Activated naive CD8-positive, alpha-beta T cell (primary cell): ENCODE measurements around the gene EDEM3.
"Not testable (repeated sequence)": the region's sequence is repeated elsewhere in the genome, so short reads cannot be mapped to it uniquely, and the experiment has no call there.

ENCODE experiments used
- H3K27ac Mint-ChIP-seq: one replicate; pipeline ENCODE4 v1.8.0; 2021; ENCODE audit warnings: mixed read lengths
- H3K27me3 Mint-ChIP-seq: one replicate; pipeline ENCODE4 v1.8.0; 2021; ENCODE audit warnings: mixed read lengths
- H3K36me3 Mint-ChIP-seq: one replicate; pipeline ENCODE4 v1.8.0; 2021; ENCODE audit warnings: mixed read lengths
- H3K4me1 Mint-ChIP-seq: one replicate; pipeline ENCODE4 v1.8.0; 2021; ENCODE audit warnings: low read depth, mixed read lengths
- H3K4me3 Mint-ChIP-seq: one replicate; pipeline ENCODE4 v1.8.0; 2021; ENCODE audit warnings: mild to moderate bottlenecking, mixed read lengths
- H3K9me3 Mint-ChIP-seq: one replicate; pipeline ENCODE4 v1.8.0; 2021; ENCODE audit warnings: low read depth, mixed read lengths

EDEM3 gene

DNA sequence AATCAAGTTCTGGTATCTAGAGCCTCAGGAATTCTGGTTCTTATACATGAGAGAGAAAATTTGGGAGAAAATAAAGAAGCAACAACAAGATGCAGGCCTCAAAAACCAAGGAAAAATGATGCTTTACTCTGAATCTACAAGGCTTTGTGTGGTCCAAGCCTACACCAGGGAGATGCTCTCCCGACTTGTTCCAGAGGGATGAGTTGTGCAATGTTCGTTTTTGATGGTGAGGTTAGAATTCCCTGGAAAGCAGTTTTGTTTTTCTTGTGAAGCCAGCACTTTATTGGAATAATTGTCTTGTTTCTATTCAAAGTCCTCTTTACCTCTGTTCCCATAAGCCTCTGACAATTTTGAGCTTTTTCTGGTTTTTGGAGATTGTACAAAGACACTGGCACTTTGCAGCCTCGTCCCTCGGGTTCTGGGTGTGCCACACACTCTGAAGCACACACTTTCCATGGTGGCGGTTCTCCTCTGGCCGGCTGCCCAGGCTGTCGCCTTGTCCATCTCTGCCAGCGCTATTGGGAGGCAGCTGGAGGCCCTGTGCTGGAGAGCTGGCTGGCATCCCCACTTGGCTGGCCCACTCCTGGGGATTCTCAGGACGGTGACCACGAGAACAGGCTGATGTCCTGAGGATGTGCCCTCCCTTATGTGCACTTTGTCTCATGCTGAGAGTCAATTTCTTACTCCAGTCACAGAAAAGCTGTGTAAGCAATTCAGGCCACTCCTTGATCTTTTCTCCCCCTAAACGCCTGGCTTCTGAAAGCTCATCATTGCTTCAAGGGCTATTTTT lies 70.2 kb downstream of the EDEM3 start:
- H3K4me3 Mint-ChIP-seq: no peak overlapping the region
- H3K36me3 Mint-ChIP-seq: peaks cover 5% of the 10 kb centered on the region
- H3K9me3 Mint-ChIP-seq: peaks cover 15% of the 10 kb centered on the region
- H3K27ac Mint-ChIP-seq: no peak overlapping the region
- H3K27me3 Mint-ChIP-seq: no peaks in the 10 kb centered on the region
- no peaks in the 10 kb centered on the region for H3K4me1 Mint-ChIP-seq

DNA sequence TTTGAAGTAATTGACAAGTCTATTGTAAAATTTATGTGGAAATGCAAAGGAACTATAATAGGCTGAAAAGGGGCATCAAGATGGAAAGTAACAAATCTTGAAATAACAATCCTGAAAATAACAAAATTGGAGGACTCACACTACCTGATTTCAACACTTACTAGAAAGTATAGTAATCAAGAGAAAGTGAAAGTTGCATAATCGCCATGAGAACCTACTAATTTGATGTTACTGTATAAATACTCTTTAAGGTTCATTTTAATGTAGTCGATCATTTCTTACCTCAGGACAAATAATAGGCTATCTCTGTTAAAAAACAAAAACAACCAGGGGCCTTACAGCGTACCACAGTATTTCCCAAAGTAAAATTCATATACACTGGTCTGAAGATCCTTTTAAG lies 71.7 kb downstream of the EDEM3 start:
- Mint-ChIP-seq H3K4me1 (no peaks in the 10 kb centered on the region), H3K36me3 (peaks cover 5% of the 10 kb centered on the region), H3K27me3 (no peaks in the 10 kb centered on the region), H3K9me3 (peaks cover 15% of the 10 kb centered on the region), H3K4me3 (no peak overlapping the region), H3K27ac (no peak overlapping the region)

DNA sequence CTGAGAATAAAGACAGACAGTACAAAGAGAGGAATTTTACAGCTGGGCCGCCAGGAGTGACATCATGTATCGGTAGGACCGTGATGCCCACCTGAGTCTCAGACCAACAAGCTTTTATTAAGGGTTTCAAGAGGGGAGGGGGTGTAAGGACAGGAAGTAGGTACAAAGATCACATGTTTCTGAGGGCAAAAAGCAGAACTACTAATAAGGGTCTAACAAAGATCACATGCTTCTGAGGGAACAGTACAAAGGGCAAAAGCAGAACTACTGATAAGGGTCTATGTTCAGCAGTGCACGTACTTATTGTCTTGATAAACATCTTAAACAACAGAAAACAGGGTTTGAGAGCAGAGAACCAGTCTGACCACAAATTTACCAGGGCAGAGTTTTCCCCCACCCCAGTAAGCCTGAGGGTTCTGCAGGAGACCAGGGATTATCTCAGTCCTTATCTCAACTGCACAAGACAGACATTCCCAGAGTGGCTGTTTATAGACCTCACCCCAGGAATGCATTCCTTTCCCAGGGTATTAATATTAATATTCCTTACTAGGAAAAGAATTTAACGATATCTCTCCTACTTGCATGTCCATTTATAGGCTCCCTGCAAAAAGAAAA lies 73.9 kb downstream of the EDEM3 start:
- not testable (repeated sequence) for H3K27ac Mint-ChIP-seq, H3K4me3 Mint-ChIP-seq, H3K36me3 Mint-ChIP-seq, H3K4me1 Mint-ChIP-seq, H3K27me3 Mint-ChIP-seq
- peaks cover 15% of the 10 kb centered on the region for H3K9me3 Mint-ChIP-seq

DNA sequence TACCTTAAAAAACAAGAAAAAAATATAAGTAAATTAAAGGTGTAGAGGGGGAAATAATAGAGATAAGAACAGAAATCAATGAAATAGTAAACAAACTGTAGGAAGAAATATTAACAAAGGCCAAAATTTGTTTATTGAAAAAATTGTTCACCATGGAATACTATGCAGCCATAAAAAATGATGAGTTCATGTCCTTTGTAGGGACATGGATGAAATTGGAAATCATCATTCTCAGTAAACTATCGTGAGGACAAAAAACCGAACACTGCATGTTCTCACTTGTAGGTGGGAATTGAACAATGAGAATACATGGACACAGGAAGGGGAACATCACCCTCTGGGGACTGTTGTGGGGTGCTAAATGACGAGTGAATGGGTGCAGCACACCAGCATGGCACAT lies 75.2 kb downstream of the EDEM3 start:
- H3K4me3 Mint-ChIP-seq: not testable (repeated sequence)
- peaks cover 15% of the 10 kb centered on the region for H3K9me3 Mint-ChIP-seq

DNA sequence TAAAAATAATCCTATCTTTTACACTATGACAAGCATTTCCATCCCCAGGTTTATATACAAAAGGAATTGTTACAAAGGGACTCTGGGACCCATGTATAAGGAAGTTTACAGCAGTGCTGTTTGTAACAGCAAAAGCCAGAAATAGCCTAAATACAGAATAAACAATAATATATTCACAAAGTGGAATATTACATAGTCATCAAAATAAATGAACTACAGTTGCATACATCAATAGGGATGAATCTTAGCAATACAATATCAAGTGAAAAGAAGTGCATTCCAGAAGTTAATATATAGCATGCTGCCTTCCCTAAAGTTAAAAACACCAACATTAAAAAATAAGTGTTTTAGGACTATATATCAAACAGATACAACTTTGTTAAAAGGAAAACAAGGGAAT lies 77.3 kb downstream of the EDEM3 start:
- Mint-ChIP-seq H3K27me3 (peaks cover 14% of the 10 kb centered on the region), H3K9me3 (peaks cover 15% of the 10 kb centered on the region), H3K4me3 (no peak overlapping the region), H3K36me3 (peaks cover 8% of the 10 kb centered on the region), H3K27ac (no peak overlapping the region), H3K4me1 (no peaks in the 10 kb centered on the region)

More for the DNA sequence above, 75.2 kb downstream of the EDEM3 start:
- H3K4me1 Mint-ChIP-seq, H3K36me3 Mint-ChIP-seq, H3K27ac Mint-ChIP-seq, H3K27me3 Mint-ChIP-seq: not testable (repeated sequence)

DNA sequence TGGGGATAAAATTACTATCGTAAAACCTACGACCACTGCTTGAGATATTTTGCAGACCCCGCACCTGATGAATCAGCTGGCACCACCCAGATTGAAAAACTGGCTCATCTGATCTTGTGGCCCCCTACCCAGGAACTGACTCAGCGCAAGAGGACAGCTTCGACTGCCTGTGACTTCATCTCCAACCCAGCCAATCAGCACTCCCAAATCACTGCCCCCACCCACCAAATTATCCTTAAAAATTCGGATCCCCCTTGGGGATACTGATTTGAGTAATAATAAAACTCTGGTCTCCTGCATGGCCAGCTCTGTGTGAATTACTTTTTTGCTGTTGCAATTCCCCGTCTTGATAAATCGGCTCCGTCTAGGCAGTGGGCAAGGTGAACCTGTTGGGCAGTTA lies 81.4 kb downstream of the EDEM3 start:
- Mint-ChIP-seq H3K36me3 (peaks cover 3% of the 10 kb centered on the region), H3K27me3 (peaks cover 19% of the 10 kb centered on the region), H3K4me1 (no peaks in the 10 kb centered on the region), H3K9me3 (no peaks in the 10 kb centered on the region), H3K4me3 (no peak overlapping the region), H3K27ac (no peak overlapping the region)

DNA sequence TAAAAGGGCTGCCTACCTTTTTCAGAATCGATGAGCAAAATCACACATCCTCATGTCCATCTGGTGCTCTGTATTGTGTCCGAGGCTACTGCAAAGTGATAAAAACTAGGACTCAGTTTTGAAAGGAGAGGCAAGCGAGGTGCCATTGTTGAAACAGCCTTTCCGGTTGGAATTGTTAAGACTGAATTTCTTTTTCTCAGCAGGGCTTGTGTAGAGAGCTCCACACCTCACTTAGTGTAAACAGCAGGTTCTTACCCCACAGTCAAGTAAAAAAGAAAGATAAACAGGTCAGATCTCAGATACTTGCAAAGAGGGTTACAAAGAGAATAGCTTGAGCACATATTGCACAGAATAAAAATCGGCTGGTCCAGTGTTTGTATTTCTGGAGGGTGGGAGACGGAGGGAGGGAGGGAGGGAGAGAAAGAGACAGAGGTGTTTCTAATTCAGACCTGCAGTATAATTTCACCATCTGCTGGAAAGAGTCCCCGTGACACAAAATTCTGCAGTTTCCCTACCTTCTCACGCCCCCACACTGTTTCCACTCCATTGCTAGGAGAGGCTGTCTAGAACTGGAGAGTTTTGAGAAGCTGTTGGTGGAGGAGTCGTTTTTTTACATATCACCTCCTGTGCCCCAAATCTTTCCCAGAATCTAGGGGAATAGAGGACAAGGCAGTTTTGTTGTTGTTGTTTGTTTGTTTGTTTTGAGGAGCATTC lies 82.5 kb downstream of the EDEM3 start:
- H3K36me3 Mint-ChIP-seq: peaks cover 3% of the 10 kb centered on the region
- H3K4me3 Mint-ChIP-seq: no peak overlapping the region
- H3K27ac Mint-ChIP-seq: no peak overlapping the region
- no peaks in the 10 kb centered on the region for H3K4me1 Mint-ChIP-seq
- peaks cover 21% of the 10 kb centered on the region for H3K27me3 Mint-ChIP-seq
- H3K9me3 Mint-ChIP-seq: no peaks in the 10 kb centered on the region

DNA sequence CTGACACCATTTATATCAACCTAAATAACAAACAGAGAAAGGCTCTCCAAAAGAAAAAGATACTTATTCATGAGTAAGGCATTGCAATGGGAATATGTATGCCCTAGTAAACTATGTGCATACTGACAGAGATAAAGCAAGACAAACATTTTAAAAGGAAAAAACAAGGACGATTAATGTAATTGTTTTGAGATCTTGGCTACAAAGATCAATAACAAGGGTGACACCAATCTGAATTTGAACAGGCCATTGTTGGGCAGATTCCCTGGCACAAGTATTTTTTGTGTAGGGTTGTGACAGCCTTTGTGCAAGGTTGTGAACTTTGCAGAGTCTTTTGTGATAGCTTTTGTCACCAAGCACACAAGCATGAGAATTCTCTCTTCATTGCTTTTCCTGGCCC lies 85.3 kb downstream of the EDEM3 start:
- Mint-ChIP-seq H3K9me3 (no peaks in the 10 kb centered on the region), H3K4me1 (no peaks in the 10 kb centered on the region), H3K27ac (no peak overlapping the region), H3K36me3 (peaks cover 3% of the 10 kb centered on the region), H3K27me3 (peaks cover 18% of the 10 kb centered on the region), H3K4me3 (no peak overlapping the region)

DNA sequence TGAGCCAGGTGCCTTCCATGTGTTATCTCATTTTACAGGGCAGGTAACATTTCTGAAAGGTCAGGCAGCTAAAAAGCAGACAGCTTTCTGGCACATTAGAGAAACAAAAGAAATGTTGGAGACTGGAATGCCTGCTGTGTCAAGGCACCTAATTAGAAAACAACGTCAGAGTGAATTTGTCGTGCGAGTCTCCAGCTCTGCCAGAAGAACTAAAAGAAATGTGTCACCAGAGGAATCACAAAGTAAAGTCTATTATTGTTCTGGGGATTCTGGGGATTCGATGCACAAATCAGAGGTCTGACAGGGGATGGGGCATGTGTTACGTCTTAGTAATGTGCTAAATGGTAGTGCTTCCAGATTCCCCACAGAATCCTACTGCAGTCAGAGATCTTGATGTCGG lies 89.3 kb downstream of the EDEM3 start:
- H3K4me3 Mint-ChIP-seq: no peak overlapping the region
- no peak overlapping the region for H3K27ac Mint-ChIP-seq
- no peaks in the 10 kb centered on the region for H3K36me3 Mint-ChIP-seq
- H3K27me3 Mint-ChIP-seq: peaks cover 13% of the 10 kb centered on the region
- peaks cover 3% of the 10 kb centered on the region for H3K4me1 Mint-ChIP-seq
- no peaks in the 10 kb centered on the region for H3K9me3 Mint-ChIP-seq

DNA sequence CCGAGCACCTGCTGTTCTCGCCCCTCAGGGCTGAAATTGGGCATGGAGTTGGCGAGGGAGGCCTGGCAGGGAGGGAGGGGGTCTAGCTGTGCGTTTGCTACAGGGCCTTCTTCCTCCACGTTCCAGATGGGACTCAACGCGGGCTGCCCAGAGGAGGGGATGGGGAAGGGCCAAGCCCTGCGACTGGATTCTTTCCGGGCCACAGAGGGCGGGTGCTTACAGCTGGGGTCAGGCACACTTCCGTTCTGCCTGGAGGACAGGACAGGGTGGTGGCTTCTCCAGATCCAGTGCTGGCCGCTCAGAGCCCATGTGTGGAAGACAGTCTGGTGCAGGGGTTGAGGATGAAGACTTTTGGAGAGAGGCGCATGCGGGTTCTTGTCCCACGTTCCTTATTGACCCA lies 90.0 kb downstream of the EDEM3 start:
- Mint-ChIP-seq H3K9me3 (no peaks in the 10 kb centered on the region), H3K27ac (no peak overlapping the region), H3K27me3 (peaks cover 13% of the 10 kb centered on the region), H3K4me3 (no peak overlapping the region), H3K36me3 (no peaks in the 10 kb centered on the region), H3K4me1 (peaks cover 3% of the 10 kb centered on the region)

DNA sequence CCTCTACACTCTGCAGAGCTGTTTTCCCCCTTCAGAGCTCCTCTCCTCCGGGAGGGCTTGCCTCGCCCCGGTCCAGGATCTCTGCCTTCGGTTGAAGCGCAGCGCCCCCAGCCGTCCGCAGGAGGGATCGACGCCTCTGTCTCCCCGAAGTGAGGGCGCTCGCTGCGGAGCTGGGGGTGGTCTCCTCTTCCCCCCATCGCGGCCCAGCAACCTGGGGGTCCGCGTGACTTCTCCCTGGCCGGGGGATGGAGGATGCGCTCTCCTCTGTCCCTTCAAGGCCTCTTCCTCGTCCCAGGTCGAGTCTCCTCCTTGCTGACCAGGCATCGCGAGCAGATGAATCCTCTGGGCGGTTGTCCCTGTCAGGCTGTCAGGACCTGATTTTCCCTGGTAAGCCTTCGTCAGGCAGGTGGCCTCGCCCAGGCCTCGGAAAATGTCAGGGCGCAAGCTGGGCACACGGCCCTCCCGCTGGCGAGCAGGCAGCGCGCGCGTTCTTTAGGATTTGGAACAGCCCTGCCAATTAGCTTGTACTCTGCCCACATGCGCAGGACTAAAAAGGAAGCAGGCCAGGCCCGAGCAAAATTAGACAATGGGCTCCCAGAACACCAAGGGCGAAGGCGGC lies 90.5 kb downstream of the EDEM3 start:
- no peak overlapping the region for H3K4me3 Mint-ChIP-seq
- H3K36me3 Mint-ChIP-seq: no peaks in the 10 kb centered on the region
- H3K4me1 Mint-ChIP-seq: peaks cover 3% of the 10 kb centered on the region
- peaks cover 13% of the 10 kb centered on the region for H3K27me3 Mint-ChIP-seq
- H3K27ac Mint-ChIP-seq: no peak overlapping the region
- H3K9me3 Mint-ChIP-seq: no peaks in the 10 kb centered on the region

DNA sequence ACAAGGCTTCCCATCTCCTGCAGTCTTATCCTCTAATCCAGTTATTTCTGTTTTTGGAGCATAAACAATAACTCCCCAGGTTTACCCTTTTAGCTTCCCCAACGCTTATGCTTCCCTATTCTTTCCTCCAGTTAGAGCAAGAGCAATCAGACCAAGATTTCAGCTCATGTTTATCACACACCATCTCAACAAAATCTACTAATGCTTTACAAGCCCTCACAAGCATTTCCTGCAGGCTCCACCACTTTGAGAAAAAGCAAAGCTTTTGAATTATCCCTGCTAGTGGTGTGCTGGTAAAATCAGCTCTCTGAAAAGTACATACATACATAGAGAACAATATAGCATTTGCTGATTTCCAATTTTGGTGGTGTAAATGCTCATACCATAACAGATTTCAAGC lies 92.9 kb downstream of the EDEM3 start:
- H3K9me3 Mint-ChIP-seq: no peaks in the 10 kb centered on the region
- H3K27me3 Mint-ChIP-seq: peaks cover 10% of the 10 kb centered on the region
- no peak overlapping the region for H3K4me3 Mint-ChIP-seq
- H3K27ac Mint-ChIP-seq: no peak overlapping the region
- no peaks in the 10 kb centered on the region for H3K36me3 Mint-ChIP-seq
- peaks cover 3% of the 10 kb centered on the region for H3K4me1 Mint-ChIP-seq

DNA sequence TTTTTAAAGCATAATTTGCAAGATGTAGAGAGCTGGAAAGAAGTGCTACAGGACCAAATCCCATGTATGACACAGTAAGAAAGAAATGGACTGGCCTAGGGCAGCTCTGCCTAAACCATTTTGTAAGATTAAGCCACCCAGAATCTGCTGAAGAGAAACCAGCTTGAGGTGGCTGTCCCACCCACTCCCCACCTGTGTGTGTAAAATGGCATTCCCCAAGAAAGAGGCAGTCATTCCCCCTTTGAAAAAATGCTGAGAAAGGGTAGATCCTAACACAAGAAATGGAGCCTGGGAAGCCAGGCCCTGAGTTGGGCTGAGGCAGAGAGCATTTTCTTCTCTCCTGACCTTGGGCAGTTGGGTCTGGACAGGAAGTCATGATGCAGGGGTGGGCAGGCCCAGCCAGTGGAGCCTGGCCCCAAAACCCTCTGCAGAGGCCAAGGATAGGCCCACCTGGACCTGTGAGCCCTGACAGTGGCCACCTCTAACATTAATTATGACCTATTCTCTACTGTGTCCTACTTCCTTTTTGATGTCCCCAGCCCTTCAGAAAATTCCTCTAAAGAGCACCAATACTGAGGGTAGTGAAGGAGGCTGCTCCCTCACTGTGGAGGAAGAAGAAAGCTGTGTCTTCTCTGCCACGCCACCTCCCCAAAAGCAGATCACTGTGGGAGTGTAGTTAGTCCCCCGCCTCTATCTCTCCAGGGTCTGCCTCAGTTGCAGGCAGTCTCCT lies 94.0 kb downstream of the EDEM3 start:
- H3K4me3 Mint-ChIP-seq: no peak overlapping the region
- H3K9me3 Mint-ChIP-seq: no peaks in the 10 kb centered on the region
- H3K36me3 Mint-ChIP-seq: no peaks in the 10 kb centered on the region
- H3K4me1 Mint-ChIP-seq: peaks cover 3% of the 10 kb centered on the region
- no peak overlapping the region for H3K27ac Mint-ChIP-seq
- H3K27me3 Mint-ChIP-seq: peaks cover 8% of the 10 kb centered on the region

DNA sequence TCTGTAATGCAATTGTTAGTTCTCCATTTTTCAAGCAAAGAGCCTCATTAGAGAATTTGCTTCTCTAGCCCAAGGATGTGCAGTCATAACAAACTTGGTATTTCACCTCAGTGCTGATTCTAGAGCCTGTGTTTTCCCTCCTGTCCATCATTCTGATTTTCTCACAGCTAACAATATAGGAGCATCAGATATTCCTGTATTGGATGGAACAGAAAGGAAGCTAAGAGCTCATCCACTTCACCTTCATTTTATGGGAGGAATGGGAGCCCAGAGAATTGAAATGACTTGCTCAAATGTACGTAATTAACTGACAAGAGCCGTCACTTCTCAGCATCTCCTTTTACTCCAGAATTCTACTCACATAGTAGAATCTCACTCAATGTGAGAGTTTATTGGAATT lies 96.6 kb downstream of the EDEM3 start:
- H3K36me3 Mint-ChIP-seq: no peaks in the 10 kb centered on the region
- H3K27me3 Mint-ChIP-seq: no peaks in the 10 kb centered on the region
- H3K9me3 Mint-ChIP-seq: no peaks in the 10 kb centered on the region
- no peaks in the 10 kb centered on the region for H3K4me1 Mint-ChIP-seq
- H3K4me3 Mint-ChIP-seq: no peak overlapping the region
- H3K27ac Mint-ChIP-seq: no peak overlapping the region

DNA sequence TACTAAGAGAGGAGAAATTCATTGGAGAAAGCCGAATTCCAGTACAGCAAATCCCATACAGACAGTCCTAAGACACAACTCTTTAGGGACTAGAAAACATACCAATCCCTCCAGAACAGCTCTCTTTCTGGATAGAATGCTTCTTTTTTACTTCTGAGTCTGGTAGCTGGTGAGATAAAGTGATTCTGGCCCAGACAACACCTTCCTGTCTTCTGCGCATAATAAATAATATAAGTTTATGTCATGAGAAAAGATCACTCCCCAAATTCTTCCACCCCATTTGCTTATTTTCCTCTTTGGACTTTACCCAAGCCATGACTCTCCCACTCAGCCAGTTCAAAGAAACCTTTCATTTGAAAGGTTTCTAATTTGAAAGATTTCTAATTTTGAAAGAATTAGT lies 98.4 kb downstream of the EDEM3 start:
- H3K4me1 Mint-ChIP-seq: no peaks in the 10 kb centered on the region
- H3K27me3 Mint-ChIP-seq: peaks cover 3% of the 10 kb centered on the region
- no peak overlapping the region for H3K4me3 Mint-ChIP-seq
- no peaks in the 10 kb centered on the region for H3K9me3 Mint-ChIP-seq
- no peak overlapping the region for H3K27ac Mint-ChIP-seq
- H3K36me3 Mint-ChIP-seq: no peaks in the 10 kb centered on the region
